WTC11 (cell line): ENCODE results near the gene SEMA6B. TPM values are rescaled to one million over a fixed set of nuclear protein-coding genes. Genes with fewer than 3 reads are reported as not detected.

ENCODE experiments used
- ATAC-seq: fragments of 200-7000 bp; cut with Tn5 transposase; 2 replicates; pipeline ENCODE4 v1.10.0; 2021; ENCODE audit warnings: mild to moderate bottlenecking, moderate library complexity
- CTCF ChIA-PET: fragments of 300-600 bp; sonication (Branson Sonifier 250); formaldehyde crosslinking; loops from one replicate; lab custom pipeline; 2021; ENCODE audit warnings: antibody characterized with exemption; lab: Charles Lee
- POLR2A ChIA-PET: fragments of 350-600 bp; sonication (Branson Sonifier 250); formaldehyde crosslinking; loops from one replicate; lab custom pipeline; 2021; ENCODE audit warnings: antibody characterized with exemption; lab: Charles Lee
- DNase-seq: peaks from one replicate; pipeline ENCODE4 v3.0.0; 2021; ENCODE audit warnings: low spot score
- H3K27ac Mint-ChIP-seq: 2 replicates; pipeline ENCODE4 v1.8.0; 2021; ENCODE audit warnings: mixed read lengths
- H3K27me3 Mint-ChIP-seq: 2 replicates; pipeline ENCODE4 v1.8.0; 2021; ENCODE audit warnings: low read depth, mild to moderate bottlenecking, moderate library complexity, mixed read lengths
- H3K36me3 Mint-ChIP-seq: 2 replicates; pipeline ENCODE4 v1.8.0; 2021; ENCODE audit warnings: mixed read lengths
- H3K4me1 Mint-ChIP-seq: 2 replicates; pipeline ENCODE4 v1.8.0; 2022; ENCODE audit warnings: mixed read lengths
- H3K4me3 Mint-ChIP-seq: 2 replicates; pipeline ENCODE4 v1.8.0; 2021; ENCODE audit warnings: mild to moderate bottlenecking, moderate library complexity, mixed read lengths
- H3K9me3 Mint-ChIP-seq: 2 replicates; pipeline ENCODE4 v1.8.0; 2021; ENCODE audit warnings: mixed read lengths
- ELF4 ChIP-seq: sonication (generic); formaldehyde crosslinking; IDR thresholded peaks from 2 replicates; pipeline ENCODE4 v1.8.1; 2022; ENCODE audit warnings: low read depth, mild to moderate bottlenecking, moderate library complexity, missing genetic modification reagents
- EMX1 ChIP-seq: fragments of 250-450 bp; sonication (Bioruptor Pico); IDR thresholded peaks from 2 replicates; pipeline ENCODE4 v1.8.0; 2021; ENCODE audit warnings: mild to moderate bottlenecking
- ESRRA ChIP-seq: sonication (generic); formaldehyde crosslinking; IDR thresholded peaks from 2 replicates; pipeline ENCODE4 v1.8.1; 2022; ENCODE audit warnings: mild to moderate bottlenecking, missing genetic modification reagents, borderline replicate concordance
- FOXJ3 ChIP-seq: sonication (generic); formaldehyde crosslinking; IDR thresholded peaks from 2 replicates; pipeline ENCODE4 v1.9.0; 2021; ENCODE audit warnings: missing genetic modification reagents, mild to moderate bottlenecking, borderline replicate concordance
- GTF2I ChIP-seq: fragments of 250-450 bp; sonication (Bioruptor Pico); conservative IDR thresholded peaks from 2 replicates; pipeline ENCODE4 v1.4.0; 2021; ENCODE audit warnings: mild to moderate bottlenecking
- JAZF1 ChIP-seq: fragments of 250-450 bp; sonication (Bioruptor Pico); IDR thresholded peaks from 2 replicates; pipeline ENCODE4 v1.9.0; 2021; ENCODE audit warnings: moderate library complexity, mild to moderate bottlenecking, inconsistent platforms
- TCF7 ChIP-seq: sonication (generic); formaldehyde crosslinking; IDR thresholded peaks from 2 replicates; pipeline ENCODE4 v1.8.0; 2022; ENCODE audit warnings: mild to moderate bottlenecking, low read depth, missing genetic modification reagents, moderate library complexity
- TEAD4 ChIP-seq: sonication (generic); formaldehyde crosslinking; IDR thresholded peaks from 2 replicates; pipeline ENCODE4 v1.8.0; 2022; ENCODE audit warnings: mild to moderate bottlenecking, missing genetic modification reagents
- ZNF232 ChIP-seq: sonication (generic); formaldehyde crosslinking; IDR thresholded peaks from 2 replicates; pipeline ENCODE4 v1.8.0; 2022; ENCODE audit warnings: mild to moderate bottlenecking, missing genetic modification reagents
- ZNF416 ChIP-seq: fragments of 250-450 bp; sonication (Bioruptor Pico); IDR thresholded peaks from 2 replicates; pipeline ENCODE4 v1.9.0; 2021; ENCODE audit warnings: mild to moderate bottlenecking, inconsistent platforms
- total RNA-seq: library from RNA; stranded (reverse); gene quantifications from 3 replicates; pipeline ENCODE4 v1.2.3, GENCODE V29; 2021
- TF ChIP-seq, protein P1 (sequence below): sonication (generic); formaldehyde crosslinking; IDR thresholded peaks from 2 replicates; pipeline ENCODE4 v1.8.0; 2023; ENCODE audit warnings: mild to moderate bottlenecking, missing genetic modification reagents
- TF ChIP-seq, protein P2 (sequence below): sonication (generic); formaldehyde crosslinking; IDR thresholded peaks from 2 replicates; pipeline ENCODE4 v1.8.0; 2022; ENCODE audit warnings: mild to moderate bottlenecking, missing genetic modification reagents
- TF ChIP-seq, protein P3 (sequence below): sonication (generic); formaldehyde crosslinking; IDR thresholded peaks from 2 replicates; pipeline ENCODE4 v1.8.0; 2022; ENCODE audit warnings: mild to moderate bottlenecking, missing genetic modification reagents
- TF ChIP-seq, protein P4 (sequence below): sonication (generic); formaldehyde crosslinking; IDR thresholded peaks from 2 replicates; pipeline ENCODE4 v1.8.1; 2023; ENCODE audit warnings: mild to moderate bottlenecking, missing genetic modification reagents, moderate library complexity

SEMA6B gene
- total RNA-seq, 1 experiment from 2014 or later = 45.1 TPM

DNA sequence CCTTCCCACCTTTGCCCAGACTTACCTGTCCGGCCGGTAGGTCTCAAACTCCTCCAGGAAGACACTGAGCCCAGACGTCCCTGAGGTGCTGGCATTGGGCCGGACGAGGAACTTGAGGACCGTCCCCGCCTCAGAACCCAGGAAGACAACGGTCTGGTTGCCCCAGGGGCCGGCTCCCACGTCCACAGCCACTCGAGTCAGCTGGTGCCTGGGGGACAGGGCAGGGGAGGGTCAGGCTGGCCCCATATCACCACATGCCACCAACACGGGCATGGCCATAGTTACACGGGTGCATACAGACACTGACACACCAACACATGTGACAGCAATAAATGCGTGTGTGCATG, 11.3 kb downstream of the SEMA6B start (continued):
- TF ChIP-seq, protein P1, sequence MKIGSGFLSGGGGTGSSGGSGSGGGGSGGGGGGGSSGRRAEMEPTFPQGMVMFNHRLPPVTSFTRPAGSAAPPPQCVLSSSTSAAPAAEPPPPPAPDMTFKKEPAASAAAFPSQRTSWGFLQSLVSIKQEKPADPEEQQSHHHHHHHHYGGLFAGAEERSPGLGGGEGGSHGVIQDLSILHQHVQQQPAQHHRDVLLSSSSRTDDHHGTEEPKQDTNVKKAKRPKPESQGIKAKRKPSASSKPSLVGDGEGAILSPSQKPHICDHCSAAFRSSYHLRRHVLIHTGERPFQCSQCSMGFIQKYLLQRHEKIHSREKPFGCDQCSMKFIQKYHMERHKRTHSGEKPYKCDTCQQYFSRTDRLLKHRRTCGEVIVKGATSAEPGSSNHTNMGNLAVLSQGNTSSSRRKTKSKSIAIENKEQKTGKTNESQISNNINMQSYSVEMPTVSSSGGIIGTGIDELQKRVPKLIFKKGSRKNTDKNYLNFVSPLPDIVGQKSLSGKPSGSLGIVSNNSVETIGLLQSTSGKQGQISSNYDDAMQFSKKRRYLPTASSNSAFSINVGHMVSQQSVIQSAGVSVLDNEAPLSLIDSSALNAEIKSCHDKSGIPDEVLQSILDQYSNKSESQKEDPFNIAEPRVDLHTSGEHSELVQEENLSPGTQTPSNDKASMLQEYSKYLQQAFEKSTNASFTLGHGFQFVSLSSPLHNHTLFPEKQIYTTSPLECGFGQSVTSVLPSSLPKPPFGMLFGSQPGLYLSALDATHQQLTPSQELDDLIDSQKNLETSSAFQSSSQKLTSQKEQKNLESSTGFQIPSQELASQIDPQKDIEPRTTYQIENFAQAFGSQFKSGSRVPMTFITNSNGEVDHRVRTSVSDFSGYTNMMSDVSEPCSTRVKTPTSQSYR = no peak
- TF ChIP-seq ZNF232 (CRISPR knock-in tag) (no peak), TCF7 (no peak), TEAD4 (CRISPR knock-in tag) (no peak), ESRRA (CRISPR knock-in tag) (no peak), ELF4 (CRISPR knock-in tag) (no peak), JAZF1 (CRISPR knock-in tag) (no peak)
- TF ChIP-seq, protein P2, sequence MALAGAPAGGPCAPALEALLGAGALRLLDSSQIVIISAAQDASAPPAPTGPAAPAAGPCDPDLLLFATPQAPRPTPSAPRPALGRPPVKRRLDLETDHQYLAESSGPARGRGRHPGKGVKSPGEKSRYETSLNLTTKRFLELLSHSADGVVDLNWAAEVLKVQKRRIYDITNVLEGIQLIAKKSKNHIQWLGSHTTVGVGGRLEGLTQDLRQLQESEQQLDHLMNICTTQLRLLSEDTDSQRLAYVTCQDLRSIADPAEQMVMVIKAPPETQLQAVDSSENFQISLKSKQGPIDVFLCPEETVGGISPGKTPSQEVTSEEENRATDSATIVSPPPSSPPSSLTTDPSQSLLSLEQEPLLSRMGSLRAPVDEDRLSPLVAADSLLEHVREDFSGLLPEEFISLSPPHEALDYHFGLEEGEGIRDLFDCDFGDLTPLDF (CRISPR knock-in tag) = no peak
- TF ChIP-seq, protein P3, sequence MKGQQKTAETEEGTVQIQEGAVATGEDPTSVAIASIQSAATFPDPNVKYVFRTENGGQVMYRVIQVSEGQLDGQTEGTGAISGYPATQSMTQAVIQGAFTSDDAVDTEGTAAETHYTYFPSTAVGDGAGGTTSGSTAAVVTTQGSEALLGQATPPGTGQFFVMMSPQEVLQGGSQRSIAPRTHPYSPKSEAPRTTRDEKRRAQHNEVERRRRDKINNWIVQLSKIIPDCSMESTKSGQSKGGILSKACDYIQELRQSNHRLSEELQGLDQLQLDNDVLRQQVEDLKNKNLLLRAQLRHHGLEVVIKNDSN = no peak

DNA sequence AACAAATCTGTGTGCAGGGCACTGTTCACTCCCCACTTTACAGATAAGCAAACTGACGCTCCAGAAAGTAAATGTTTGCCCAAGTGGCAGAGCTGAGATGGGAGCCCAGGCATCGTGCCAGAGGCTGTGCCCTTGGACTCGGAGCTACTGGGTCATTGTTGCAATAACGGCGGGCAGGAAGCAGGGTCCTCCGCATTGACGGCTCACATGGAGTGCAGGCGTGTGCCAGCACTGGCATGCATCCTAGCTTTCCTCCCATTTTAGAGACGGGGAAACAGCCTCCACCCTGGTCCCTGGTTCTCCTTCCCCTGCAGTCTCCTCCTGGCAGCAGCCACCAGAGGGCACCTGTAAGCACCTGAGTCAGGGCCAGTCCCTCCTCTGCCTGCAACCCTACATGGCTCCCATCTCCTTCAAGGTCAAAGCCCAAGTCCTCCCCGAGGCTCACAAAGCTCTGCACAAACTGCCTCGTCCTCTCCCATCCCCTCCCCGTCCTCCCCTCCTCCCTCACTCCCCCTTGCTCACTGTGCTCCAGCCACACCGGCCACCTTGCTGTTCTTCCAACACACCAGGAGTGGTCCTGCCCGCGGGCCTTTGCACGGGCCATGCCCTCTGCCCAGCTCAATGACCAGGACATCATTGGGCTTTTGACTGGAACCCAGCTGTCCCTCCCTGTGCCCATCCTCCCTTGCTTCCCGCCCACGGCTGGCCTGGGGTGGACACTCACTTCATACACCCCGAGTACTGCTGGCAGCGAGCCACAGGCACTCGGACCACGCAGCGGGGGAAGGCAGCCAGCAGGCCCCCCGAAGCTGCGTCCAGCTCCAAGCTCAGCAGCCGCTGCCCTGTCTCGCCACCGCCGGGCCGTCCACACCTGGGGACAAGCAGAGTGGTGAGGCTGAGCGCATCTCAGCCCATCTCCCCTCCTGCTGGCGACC, 11.9 kb downstream of the SEMA6B start:
- POLR2A ChIA-PET = interaction anchor here (0.6 kb wide), 1 partner anchor 250 kb away, joined by 4 read pairs; no protein-coding TSS in a partner anchor
- TF ChIP-seq GTF2I (CRISPR knock-in tag) = peak; percentile 86
- TF ChIP-seq, protein P4, sequence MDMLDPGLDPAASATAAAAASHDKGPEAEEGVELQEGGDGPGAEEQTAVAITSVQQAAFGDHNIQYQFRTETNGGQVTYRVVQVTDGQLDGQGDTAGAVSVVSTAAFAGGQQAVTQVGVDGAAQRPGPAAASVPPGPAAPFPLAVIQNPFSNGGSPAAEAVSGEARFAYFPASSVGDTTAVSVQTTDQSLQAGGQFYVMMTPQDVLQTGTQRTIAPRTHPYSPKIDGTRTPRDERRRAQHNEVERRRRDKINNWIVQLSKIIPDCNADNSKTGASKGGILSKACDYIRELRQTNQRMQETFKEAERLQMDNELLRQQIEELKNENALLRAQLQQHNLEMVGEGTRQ (CRISPR knock-in tag) = no peak
- TF ChIP-seq, all 79 proteins: peak for 1
- CTCF ChIA-PET = interaction anchor here (0.6 to 2.7 kb wide), 15 partner anchors 10 to 1257 kb away, joined by 3 to 17 read pairs (median 4); partner anchors contain the start of genes HDGFL2 and PLIN5
- Mint-ChIP-seq H3K27me3 (no peaks in the 10 kb centered on the region), H3K4me3 (no peak overlapping the region), H3K4me1 (no peaks in the 10 kb centered on the region), H3K36me3 (peaks cover 20% of the 10 kb centered on the region), H3K27ac (no peak overlapping the region), H3K9me3 (no peaks in the 10 kb centered on the region)
- no peak for ATAC-seq
- DNase-seq = peak; percentile 40

DNA sequence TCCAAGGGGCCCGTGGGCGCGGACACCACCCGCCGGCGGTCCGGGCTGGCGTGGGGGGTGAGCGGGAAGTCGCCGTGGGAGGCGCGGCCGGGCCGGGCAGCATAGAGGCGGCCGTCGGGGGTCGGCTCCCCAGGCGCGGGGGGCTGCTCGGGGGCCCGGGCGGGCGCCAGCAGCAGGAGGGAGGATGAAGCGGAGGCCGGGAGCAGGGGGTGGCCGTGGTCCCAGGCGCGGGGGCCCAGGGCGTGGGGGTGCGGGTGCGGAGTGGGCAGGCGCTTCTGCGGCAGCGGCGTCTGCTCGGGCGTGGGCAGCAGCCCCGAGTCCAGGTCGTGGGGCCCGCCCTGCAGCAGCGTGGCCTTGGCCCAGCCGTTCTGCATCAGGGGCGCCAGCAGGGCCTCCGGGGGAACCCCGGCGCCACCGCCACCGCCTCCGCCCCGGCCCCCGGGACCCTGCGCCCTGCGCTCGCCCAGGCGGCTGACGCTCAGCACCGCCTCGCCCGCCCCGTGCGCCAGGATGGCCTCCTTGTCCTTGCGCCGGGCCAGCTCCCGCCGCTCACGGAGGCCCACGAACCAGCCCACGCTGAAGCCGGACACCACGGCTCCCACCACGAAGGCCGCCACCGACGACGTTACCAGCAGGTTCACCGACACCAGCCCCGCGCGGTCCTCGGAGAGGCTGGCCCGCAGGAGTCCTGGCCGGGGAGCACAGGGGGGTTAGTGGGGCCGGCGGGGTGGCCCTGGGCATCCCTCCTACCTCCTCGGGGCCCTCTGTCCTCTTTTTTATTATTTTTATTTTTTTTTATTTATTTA, 15.4 kb downstream of the SEMA6B start:
- no peak overlapping the region for H3K4me3 Mint-ChIP-seq
- peaks cover 4% of the 10 kb centered on the region for H3K9me3 Mint-ChIP-seq
- POLR2A ChIA-PET = no interaction called here
- H3K4me1 Mint-ChIP-seq = peaks cover 4% of the 10 kb centered on the region; the same call in 1 of the 2 replicates
- CTCF ChIA-PET = no interaction called here
- TF ChIP-seq FOXJ3 (CRISPR knock-in tag) (no peak), EMX1 (CRISPR knock-in tag) (no peak), ZNF416 (CRISPR knock-in tag) (no peak)
- DNase-seq (no peak), ATAC-seq (no peak)
- H3K27me3 Mint-ChIP-seq = peaks cover 9% of the 10 kb centered on the region
- peaks cover 7% of the 10 kb centered on the region for H3K36me3 Mint-ChIP-seq
- no peak overlapping the region for H3K27ac Mint-ChIP-seq
